H1 (cell line): ENCODE measurements around the gene DIAPH1.

Source experiments
- BACH1 ChIP-seq: IDR thresholded peaks from 2 replicates; pipeline ENCODE4 v1.6.1; 2012; ENCODE audit warnings: low read length, improper control_type of control experiment
- BCL11A ChIP-seq, 2 experiments: IDR thresholded peaks; one replicate each; pipeline ENCODE4 v1.6.1; 2011; ENCODE audit warnings: low read depth in 2 of 2, low read length in 2 of 2, mild to moderate bottlenecking in 2 of 2
- CEBPB ChIP-seq: IDR thresholded peaks from 2 replicates; pipeline ENCODE4 v1.6.1; 2012; ENCODE audit warnings: low read depth, low read length
- CTCF ChIP-seq, 3 experiments: IDR thresholded peaks; 1 replicate in 2 of 3; 2 replicates in 1 of 3; pipeline versions ENCODE4 v1.5.1 to v1.6.1; 2011; ENCODE audit warnings: low read length in 3 of 3, mild to moderate bottlenecking in 3 of 3, inconsistent platforms in 2 of 3, low read depth in 1 of 3, moderate library complexity in 1 of 3; ENCODE audit not compliant: insufficient read depth in 1 of 3; ENCODE audit errors: control extremely low read depth in 1 of 3
- EZH2 ChIP-seq: fragments of 200-600 bp; sonication (generic); IDR thresholded peaks from 2 replicates; pipeline ENCODE4 v1.7.1; 2012; ENCODE audit warnings: low read depth, mild to moderate bottlenecking, moderate library complexity, low read length, inconsistent platforms; ENCODE audit not compliant: severe bottlenecking
- FOSL1 ChIP-seq: IDR thresholded peaks from 2 replicates; pipeline ENCODE4 v1.6.1; 2011; ENCODE audit warnings: mild to moderate bottlenecking, low read depth, low read length, moderate library complexity; ENCODE audit not compliant: insufficient read depth
- HDAC6 ChIP-seq: IDR thresholded peaks from one replicate; pipeline ENCODE4 v1.7.1; 2012; ENCODE audit warnings: low read depth, mild to moderate bottlenecking, inconsistent platforms, low read length, moderate library complexity
- KDM4A ChIP-seq: IDR thresholded peaks from one replicate; pipeline ENCODE4 v1.7.1; 2012; ENCODE audit warnings: low read depth, mild to moderate bottlenecking, moderate library complexity, low read length, inconsistent platforms; ENCODE audit not compliant: severe bottlenecking
- RAD21 ChIP-seq, 2 experiments: IDR thresholded peaks in 1 of 2; conservative IDR thresholded peaks in 1 of 2; 2 replicates each; pipeline ENCODE4 v1.6.1; 2011; ENCODE audit warnings: low read depth in 2 of 2, low read length in 2 of 2, improper control_type of control experiment in 1 of 2, inconsistent platforms in 1 of 2, mild to moderate bottlenecking in 1 of 2, moderate library complexity in 1 of 2
- RFX5 ChIP-seq: IDR thresholded peaks from 2 replicates; pipeline ENCODE4 v1.6.1; 2011; ENCODE audit warnings: low read depth, low read length, improper control_type of control experiment, borderline replicate concordance
- TCF12 ChIP-seq: IDR thresholded peaks from 2 replicates; pipeline ENCODE4 v1.6.1; 2011; ENCODE audit warnings: low read depth, mild to moderate bottlenecking, low read length

- TF ChIP-seq CEBPB, result no peak
- TF ChIP-seq FOSL1, result no peak
- TF ChIP-seq CTCF (IDR thresholded peaks at IDR 0.05; ENCODE audit: control extremely low read depth in 1 of 3, insufficient read depth in 1 of 3, low read depth in 1 of 3, low read length in 3 of 3), result no peak
- TF ChIP-seq RFX5, result no peak
- TF ChIP-seq HDAC6, result no peak
- TF ChIP-seq EZH2, result no peak
- no peak for TF ChIP-seq TCF12
- no peak for TF ChIP-seq RAD21 (IDR thresholded peaks at IDR 0.05 in 1 of 2, conservative IDR thresholded peaks at IDR 0.05 in 1 of 2; ENCODE audit: low read depth in 2 of 2, low read length in 2 of 2)
- no peak for TF ChIP-seq BACH1
- no peak for TF ChIP-seq KDM4A
- no peak for TF ChIP-seq BCL11A (IDR thresholded peaks at IDR 0.05; ENCODE audit: low read depth in 2 of 2, low read length in 2 of 2)
Measured at GRCh38 chr5:141585594-141585993, 33.2 kb downstream of the DIAPH1 start.
